HepG2 (cell line): Measurements from ENCODE around the gene CHMP4B. TPM values are rescaled to one million over a fixed set of nuclear protein-coding genes. Genes with fewer than 3 reads are reported as not detected.

Experiments
- ATAC-seq: fragments of 200-7000 bp; cut with Tn5 transposase; 3 replicates; pipeline ENCODE4 v1.9.1; 2020; ENCODE audit warnings: mild to moderate bottlenecking, moderate library complexity
- BruUV-seq: library from RNA; stranded (reverse); fragments of 400-500 nt; replicated peaks from 2 replicates; lab custom pipeline; 2021; lab: Mats Ljungman, UMichigan
- CTCF ChIA-PET: fragments of 300-600 bp; formaldehyde crosslinking; extraction: SDS; loops from one replicate; lab custom pipeline; 2021; ENCODE audit warnings: low total read pairs, inconsistent platforms, low intra/inter-chr PET ratio; lab: Yijun Ruan, JAX
- POLR2A ChIA-PET: fragments of 350-600 bp; sonication (Branson Sonifier 250); formaldehyde crosslinking; loops from one replicate; lab custom pipeline; 2020; ENCODE audit warnings: antibody characterized with exemption, inconsistent platforms; lab: Yijun Ruan, JAX
- DNase-seq: peaks from one replicate; pipeline ENCODE4 v3.0.0-alpha.2; 2015; ENCODE audit warnings: low spot score
- FAIRE-seq: peaks from 3 replicates; lab custom pipeline; 2011; peaks lifted over from hg19 to GRCh38; lab: Jason Lieb, UNC
- H2AFZ ChIP-seq: one replicate; pipeline ENCODE4 v1.6.1; 2011; ENCODE audit warnings: low read length, inconsistent platforms
- H3K27ac ChIP-seq: fragments of 300-600 bp; 3 replicates; pipeline ENCODE4 v1.8.0; 2011; ENCODE audit warnings: mixed run types, mild to moderate bottlenecking, mixed read lengths, low read length, inconsistent platforms; ENCODE audit not compliant: insufficient read depth; ENCODE audit errors: extremely low read length
- H3K27me3 ChIP-seq, 2 experiments: fragments of 200-600 bp in 1 of 2; 2 replicates in 1 of 2; 3 replicates in 1 of 2; pipeline versions ENCODE4 v1.6.0 to v1.8.0; 2011; ENCODE audit warnings: low read length in 2 of 2, mild to moderate bottlenecking in 2 of 2, moderate library complexity in 2 of 2, inconsistent platforms in 1 of 2; ENCODE audit not compliant: insufficient read depth in 2 of 2, control insufficient read depth in 1 of 2
- H3K36me3 ChIP-seq, 2 experiments: fragments of 200-600 bp in 1 of 2; replicated peaks in 1 of 2; 2 replicates in 1 of 2; 3 replicates in 1 of 2; pipeline versions ENCODE4 v1.5.1 to v1.8.0; 2011; ENCODE audit warnings: low read length in 2 of 2, inconsistent platforms in 1 of 2; ENCODE audit not compliant: insufficient read depth in 2 of 2, control insufficient read depth in 1 of 2
- H3K4me1 ChIP-seq: 2 replicates; pipeline ENCODE4 v1.5.1; 2012; ENCODE audit warnings: low read length, inconsistent platforms; ENCODE audit not compliant: insufficient read depth
- H3K4me2 ChIP-seq: 2 replicates; pipeline ENCODE4 v1.6.0; 2011; ENCODE audit warnings: low read depth, low read length, inconsistent platforms
- H3K4me3 ChIP-seq, 3 experiments: fragments of 200-600 bp in 1 of 3; sonication (generic), shearing (Covaris generic) in 1 of 3; replicated peaks in 1 of 3; 2 replicates each; pipeline ENCODE4 v1.5.1; 2011 to 2016; ENCODE audit warnings: low read length in 3 of 3, inconsistent platforms in 2 of 3, low read depth in 2 of 3, mild to moderate bottlenecking in 2 of 3, control low read depth in 1 of 3, mixed read lengths in 1 of 3; ENCODE audit not compliant: insufficient read depth in 1 of 3
- H3K79me2 ChIP-seq: one replicate; pipeline ENCODE4 v1.6.1; 2011; ENCODE audit warnings: low read length, inconsistent platforms; ENCODE audit not compliant: insufficient read depth
- H3K9ac ChIP-seq: 2 replicates; pipeline ENCODE4 v1.6.0; 2011; ENCODE audit warnings: mild to moderate bottlenecking, low read depth, low read length, inconsistent platforms; ENCODE audit not compliant: insufficient read depth
- H3K9me3 ChIP-seq: 2 replicates; pipeline ENCODE4 v1.5.1; 2012; ENCODE audit warnings: mild to moderate bottlenecking, low read length
- H4K20me1 ChIP-seq: 2 replicates; pipeline ENCODE4 v1.6.0; 2011; ENCODE audit warnings: inconsistent platforms, mild to moderate bottlenecking, low read length, moderate library complexity; ENCODE audit not compliant: insufficient read depth
- ATM ChIP-seq: fragments of 450-650 bp; IDR thresholded peaks from 2 replicates; pipeline ENCODE4 v1.7.1; 2017; ENCODE audit warnings: mild to moderate bottlenecking, borderline replicate concordance
- DNMT3B ChIP-seq: conservative IDR thresholded peaks from 2 replicates; pipeline ENCODE4 v1.6.1; 2016; ENCODE audit warnings: missing biosample characterization, control low read depth
- ELF3 ChIP-seq: IDR thresholded peaks from 2 replicates; pipeline ENCODE4 v1.6.1; 2016; ENCODE audit warnings: missing genetic modification reagents, missing compliant biosample characterization
- ESRRA ChIP-seq: sonication (generic); formaldehyde crosslinking; IDR thresholded peaks from 2 replicates; pipeline ENCODE4 v1.5.1; 2020; ENCODE audit warnings: mild to moderate bottlenecking, low read depth, missing genetic modification reagents
- FOSL2 ChIP-seq: sonication (generic); formaldehyde crosslinking; IDR thresholded peaks from 2 replicates; pipeline ENCODE4 v1.4.0; 2020; ENCODE audit warnings: missing genetic modification reagents
- IKZF1 ChIP-seq: fragments of 450-650 bp; IDR thresholded peaks from 2 replicates; pipeline ENCODE4 v1.7.1; 2016
- JUN ChIP-seq: sonication (generic); formaldehyde crosslinking; IDR thresholded peaks from 2 replicates; pipeline ENCODE4 v1.4.0; 2020; ENCODE audit warnings: mild to moderate bottlenecking, missing genetic modification reagents
- MAFK ChIP-seq, 2 experiments: IDR thresholded peaks in 1 of 2; conservative IDR thresholded peaks in 1 of 2; 2 replicates each; pipeline ENCODE4 v1.6.1; 2011; ENCODE audit warnings: improper control_type of control experiment in 2 of 2, low read length in 2 of 2
- MIER3 ChIP-seq: IDR thresholded peaks from 2 replicates; pipeline ENCODE4 v1.6.1; 2016; ENCODE audit warnings: missing compliant biosample characterization, borderline replicate concordance
- MYC ChIP-seq: sonication (generic); formaldehyde crosslinking; IDR thresholded peaks from 2 replicates; pipeline ENCODE4 v1.9.0; 2021; ENCODE audit warnings: missing genetic modification reagents, borderline replicate concordance
- NONO ChIP-seq, 2 experiments: fragments of 450-650 bp in 1 of 2; sonication (generic) in 1 of 2; formaldehyde crosslinking in 1 of 2; IDR thresholded peaks in 1 of 2; conservative IDR thresholded peaks in 1 of 2; 2 replicates each; pipeline versions ENCODE4 v1.6.1 to v1.8.0; 2017 to 2022; ENCODE audit warnings: mild to moderate bottlenecking in 1 of 2, missing genetic modification reagents in 1 of 2, moderate library complexity in 1 of 2
- NPAS2 ChIP-seq: sonication (generic); formaldehyde crosslinking; IDR thresholded peaks from 2 replicates; pipeline ENCODE4 v1.8.0; 2022; ENCODE audit warnings: mild to moderate bottlenecking, missing genetic modification reagents, borderline replicate concordance
- RARA ChIP-seq: IDR thresholded peaks from 2 replicates; pipeline ENCODE4 v1.6.1; 2016; ENCODE audit warnings: missing genetic modification reagents, missing compliant biosample characterization
- REPIN1 ChIP-seq: sonication (generic); formaldehyde crosslinking; IDR thresholded peaks from 2 replicates; pipeline ENCODE4 v1.8.0; 2022; ENCODE audit warnings: missing genetic modification reagents, low read depth, mild to moderate bottlenecking, borderline replicate concordance
- TEAD3 ChIP-seq: optimal IDR thresholded peaks from 2 replicates; pipeline ENCODE3; 2016; ENCODE audit warnings: borderline replicate concordance
- ZSCAN9 ChIP-seq: IDR thresholded peaks from 2 replicates; pipeline ENCODE4 v1.6.1; 2016; ENCODE audit warnings: borderline replicate concordance
- WGBS: methylation state at CpG from one replicate; pipeline ENCODE4 v1.1.6; 2017; ENCODE audit warnings: low lambda C conversion rate; 5-methylcytosine and 5-hydroxymethylcytosine counted together
- in situ Hi-C: cut with HindIII; loops from 2 replicates; pipeline ENCODE4 v1.10.0; 2017; ENCODE audit warnings: low pct_unique_long_range_greater_than_20kb; ENCODE audit not compliant: extremely low pct_ligation_motif_present
- intact Hi-C: fragments of 100-400 bp; cut with micrococcal nuclease; formaldehyde crosslinking; loops from one replicate; pipeline ENCODE4 v1.10.0; 2022; ENCODE audit not compliant: unreplicated experiment
- polyA plus RNA-seq, 8 experiments: library from polyadenylated mRNA; depleted of rRNA in 3 of 8; stranded (reverse) in 7 of 8; unstranded in 1 of 8; fragments of >200 nt; fragmentation: Illumina TruSeq in 4 of 8; extraction: Trizol in 4 of 8; gene quantifications; 2 replicates each; pipeline versions ENCODE4 v1.2.1 to v1.2.3, GENCODE V29; 2011 to 2016; ENCODE audit warnings: low read depth in 4 of 8, missing spikeins in 1 of 8, mixed read lengths in 1 of 8; ENCODE audit not compliant: insufficient read depth in 1 of 8
- total RNA-seq, 5 experiments: library from RNA; depleted of rRNA; stranded (reverse); fragments of >200 nt; fragmentation: Illumina TruSeq; extraction: Trizol; gene quantifications; 2 replicates each; pipeline ENCODE4 v1.2.3, GENCODE V29; 2016; ENCODE audit warnings: low read depth in 1 of 5

Gene CHMP4B
- total and polyA plus RNA-seq, 2 of the 13 experiments (the other 11 are each of a cell fraction or from before 2014, with no cell fraction given) = 40.1 to 45.6 TPM

DNA sequence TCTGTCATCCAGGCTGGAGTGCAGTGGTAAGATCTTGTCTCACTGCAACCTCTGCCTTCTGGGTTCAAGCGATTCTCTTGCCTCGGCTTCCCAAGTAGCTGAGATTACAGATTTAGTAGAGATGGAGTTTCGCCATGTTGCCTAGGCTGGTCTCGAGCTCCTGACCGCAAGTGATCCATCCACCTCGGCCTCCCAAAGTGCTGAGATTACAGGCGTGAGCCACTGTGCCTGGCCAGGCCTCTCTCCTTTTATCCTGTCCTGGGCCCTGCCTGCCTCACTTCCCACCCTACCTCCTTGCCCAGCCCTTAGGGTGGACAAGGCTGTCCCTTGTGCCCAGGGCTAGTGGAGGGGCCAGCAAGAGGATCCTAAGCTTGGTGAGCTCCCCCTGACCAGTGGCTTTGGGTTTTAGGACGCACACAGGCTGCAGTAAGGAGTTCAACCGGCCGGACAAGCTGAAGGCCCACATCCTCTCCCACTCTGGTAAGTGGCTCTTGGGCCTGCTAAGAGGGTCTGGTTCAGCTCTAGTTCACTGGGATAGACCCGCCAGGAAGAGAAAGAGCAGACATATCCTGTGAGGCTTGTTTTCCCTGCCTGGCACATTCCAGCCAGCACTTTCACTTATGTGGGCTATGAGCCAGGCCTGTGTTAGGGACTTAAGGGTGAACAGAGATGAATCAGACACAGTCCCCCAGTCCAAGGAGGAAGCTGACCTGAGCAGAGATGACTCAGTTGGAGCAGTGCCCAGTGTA is 21.9 kb upstream of the CHMP4B start:
- H3K4me1 ChIP-seq = peaks cover 31% of the 10 kb centered on the region

More for the DNA sequence above, 21.9 kb upstream of the CHMP4B start:
- intact Hi-C loops = no loop called here
- in situ Hi-C loops = no loop called here
- no peaks in the 10 kb centered on the region for H3K36me3 ChIP-seq
- no peaks in the 10 kb centered on the region for H4K20me1 ChIP-seq
- H3K9ac ChIP-seq = 0 out of 2 replicates have a peak overlapping the region, but pooled peaks have one; percentile 2
- 88% methylated on average over 11 of the region's 11 CpGs for WGBS
- FAIRE-seq (no peak), ATAC-seq (peak; percentile 17), DNase-seq (peak; percentile 83)
- TF ChIP-seq MIER3 = peak; percentile 37; the same call in 1 of the 2 replicates
- TF ChIP-seq ESRRA = no peak
- 0 out of 4 replicates have a peak, but pooled peaks of 1 of the 2 experiments have one; percentile 21 for TF ChIP-seq MAFK (conservative IDR thresholded peaks at IDR 0.05 in 1 of 2, IDR thresholded peaks at IDR 0.05 in 1 of 2; ENCODE audit: low read length in 2 of 2)
- no peak for TF ChIP-seq REPIN1 (CRISPR knock-in tag)
- 0 out of 2 replicates have a peak, but pooled peaks have one; percentile 16 for TF ChIP-seq MYC
- no peak for TF ChIP-seq NONO (IDR thresholded peaks at IDR 0.05)
- 0 out of 2 replicates have a peak, but pooled peaks have one; percentile 32 for TF ChIP-seq NONO (CRISPR knock-in tag; conservative IDR thresholded peaks at IDR 0.05)
- peak; percentile 42; the same call in 1 of the 2 replicates for TF ChIP-seq ELF3
- no peak for TF ChIP-seq ATM
- 0 out of 2 replicates have a peak, but pooled peaks have one; percentile 15 for TF ChIP-seq RARA (CRISPR knock-in tag)
- no peak for TF ChIP-seq IKZF1
- TF ChIP-seq DNMT3B (CRISPR knock-in tag) = 0 out of 2 replicates have a peak, but pooled peaks have one; percentile 61
- TF ChIP-seq TEAD3 (CRISPR knock-in tag) = peak; percentile 84
- no peak for TF ChIP-seq NPAS2 (CRISPR knock-in tag)
- TF ChIP-seq ZSCAN9 (CRISPR knock-in tag) = no peak
- TF ChIP-seq FOSL2 (CRISPR knock-in tag) = peak; percentile 85
- TF ChIP-seq JUN (CRISPR knock-in tag) = peak; percentile 56; the same call in 1 of the 2 replicates
- no peak overlapping the region for H2AFZ ChIP-seq
- H3K79me2 ChIP-seq = no peaks in the 10 kb centered on the region
- BruUV-seq = no TSS peak
- H3K27me3 ChIP-seq = 0 out of 5 replicates have a peak, but pooled peaks cover 0 to 5% of the 10 kb centered on the region in 2 experiments
- H3K9me3 ChIP-seq = no peaks in the 10 kb centered on the region
- no peak overlapping the region; the same call in 1 of the 2 replicates for H3K4me2 ChIP-seq
- no peak overlapping the region for H3K27ac ChIP-seq
- ChIA-PET CTCF (no interaction called here), POLR2A (interaction anchor here (0.5 to 1.5 kb wide), 5 partner anchors 10 to 323 kb away, joined by 3 to 4 read pairs (median 3); partner anchors contain the start of genes EIF2S2 and ZNF341)
- H3K4me3 ChIP-seq = no peak overlapping the region
